NCI-H748 (cell line): ENCODE measurements around the gene CCL13.

Source experiments
- DNase-seq: peaks from one replicate; lab custom pipeline; 2025; ENCODE audit not compliant: unreplicated experiment; lab: John Stamatoyannopoulos, UW

Gene CCL13

GRCh38 chr17:34361478-34362061 is 5.3 kb downstream of the CCL13 start:
- peak; percentile 91 for DNase-seq

GRCh38 chr17:34363183-34363661 is 6.9 kb downstream of the CCL13 start, which contains the start of gene CCL1:
Gene CCL1 (minus strand): TSS chr17:34363233. CDS start chr17:34363161, 72 bp downstream.
- no peak for DNase-seq

GRCh38 chr17:34364751-34365150 is 8.5 kb downstream of the CCL13 start:
- no peak for DNase-seq

GRCh38 chr17:34365340-34365739 is 9.1 kb downstream of the CCL13 start:
- no peak for DNase-seq

DNA sequence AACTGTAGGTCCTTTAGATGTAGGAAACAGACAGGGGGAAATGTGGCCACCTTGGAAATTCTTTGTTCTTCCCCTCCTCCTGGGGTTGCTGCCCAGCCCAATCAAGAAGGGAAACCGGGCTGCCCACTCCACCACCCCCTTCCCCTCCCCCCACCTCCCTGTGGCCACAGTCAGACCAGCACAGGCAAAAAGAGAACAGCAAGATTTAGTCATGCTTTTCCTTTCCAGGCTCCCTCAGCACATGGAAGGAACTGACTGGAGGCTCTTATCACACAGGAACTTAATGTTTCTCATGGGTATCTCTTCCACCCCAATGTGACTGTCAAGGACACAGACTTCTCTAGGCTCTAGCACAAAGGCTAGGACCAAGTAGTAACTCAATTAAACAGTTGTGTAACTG is 9.7 kb downstream of the CCL13 start:
- DNase-seq: no peak

GRCh38 chr17:34366529-34367107 is 10.3 kb downstream of the CCL13 start:
- no peak for DNase-seq

- no peak for DNase-seq
Observed at GRCh38 chr17:34367486-34368195, 11.4 kb downstream of the CCL13 start.

DNA sequence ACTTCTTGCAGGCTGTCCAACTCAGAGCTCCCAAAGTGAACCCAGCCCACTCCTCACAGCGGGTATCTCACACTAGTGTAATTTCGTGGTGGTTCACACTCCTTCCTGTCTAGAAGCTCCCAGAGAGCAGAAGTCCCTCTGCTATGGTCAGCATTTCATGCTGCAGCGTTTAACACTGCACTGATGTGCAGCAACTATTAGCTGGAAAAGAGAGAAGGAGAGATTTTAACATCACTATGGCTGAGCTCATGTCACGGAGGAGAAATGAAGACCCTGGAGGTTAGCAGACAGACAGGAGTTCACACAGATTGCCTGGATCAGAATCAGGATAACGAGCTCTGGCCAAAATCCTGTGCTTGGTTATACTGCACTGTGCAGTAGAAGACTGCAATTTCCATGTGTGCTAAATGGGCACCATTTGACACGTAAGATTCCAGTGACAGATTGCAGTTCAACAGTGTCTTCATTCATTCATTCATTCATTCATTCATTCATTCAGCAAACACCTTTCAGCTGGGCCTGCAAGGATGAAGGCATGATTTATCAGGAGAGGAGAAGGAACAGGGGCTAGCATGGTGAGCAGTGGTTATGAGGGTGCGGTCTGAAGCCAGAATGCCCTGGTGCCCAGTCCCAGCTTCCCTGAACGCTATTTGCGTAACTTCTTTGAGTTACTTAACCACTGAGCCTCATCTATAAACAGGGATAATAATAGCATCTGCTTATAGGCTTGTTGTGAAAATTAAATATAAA is 12.1 kb downstream of the CCL13 start:
- no peak for DNase-seq

DNA sequence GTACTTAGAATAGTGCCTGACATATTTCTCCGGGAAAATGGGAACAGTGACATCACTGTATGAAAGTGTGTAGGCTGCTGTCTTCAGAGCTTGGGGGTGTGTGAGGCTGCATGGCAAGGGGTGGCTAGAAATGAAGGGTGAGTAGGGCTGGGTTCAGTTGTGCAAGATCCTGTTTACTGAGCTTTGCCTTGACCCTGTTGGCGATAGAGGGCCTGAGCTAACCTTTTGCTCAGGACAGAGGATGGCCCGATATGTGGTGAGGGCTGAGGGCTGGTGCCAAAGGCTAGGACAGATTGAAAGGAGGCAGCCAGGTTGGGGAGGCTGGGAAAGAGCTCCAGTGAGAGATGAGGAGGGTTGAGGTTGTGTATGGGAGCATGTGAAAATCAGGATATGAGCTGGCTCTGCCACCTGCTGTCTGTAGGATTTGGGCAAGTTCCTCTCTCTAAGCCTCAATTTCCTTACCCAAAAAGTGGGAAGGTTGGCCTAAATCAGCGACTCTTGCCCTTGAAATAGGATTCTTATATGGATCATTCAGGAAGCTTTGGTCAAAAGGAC is 12.7 kb downstream of the CCL13 start:
- DNase-seq: no peak

DNA sequence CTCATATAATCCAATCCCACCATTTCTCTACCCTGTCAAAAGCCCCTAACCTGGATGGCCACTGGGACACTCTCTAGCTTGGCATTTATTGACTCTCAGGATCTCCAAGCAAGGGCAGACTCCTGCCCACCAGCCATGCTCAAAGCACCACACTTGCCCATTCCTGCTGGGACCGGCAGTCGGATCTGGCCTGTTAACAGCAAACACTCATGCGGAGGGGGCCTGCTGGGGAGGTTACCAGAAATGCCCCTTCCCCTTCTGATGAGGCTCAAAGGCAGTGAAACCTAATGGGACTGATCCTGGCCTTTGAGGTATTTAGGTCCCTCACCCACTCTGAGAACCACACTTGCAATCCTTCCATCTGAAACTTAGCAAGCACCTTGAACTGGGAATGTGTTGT is 13.3 kb downstream of the CCL13 start:
- no peak for DNase-seq

DNA sequence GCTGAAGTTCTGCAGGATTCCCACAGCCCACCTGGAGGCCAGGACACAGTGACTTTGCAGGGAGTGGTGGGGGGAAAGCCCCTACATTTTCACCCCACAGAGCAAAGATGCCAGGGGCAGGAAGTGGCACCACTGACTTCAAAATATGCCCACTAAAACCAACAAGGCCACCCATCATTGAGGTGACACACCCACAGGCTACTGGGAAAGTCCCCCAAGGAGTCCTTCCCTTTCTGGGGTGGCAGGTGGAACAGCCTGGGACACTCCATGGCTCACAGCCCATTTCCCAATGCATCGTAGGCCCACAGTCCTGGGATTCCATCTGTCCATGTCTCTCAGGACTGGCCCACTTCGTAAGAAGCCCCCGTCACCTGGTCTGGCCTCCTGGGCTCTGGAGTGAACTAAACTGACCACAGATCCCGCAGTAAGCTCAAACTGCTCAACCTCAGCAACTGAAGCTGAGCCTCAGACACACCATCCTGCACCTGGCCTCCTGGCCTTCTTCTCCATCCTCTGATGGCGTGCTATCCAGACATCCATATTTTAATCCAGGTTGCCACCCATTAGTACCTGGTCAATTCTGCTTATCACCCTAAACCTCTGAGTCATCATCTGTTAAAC is 14.2 kb downstream of the CCL13 start:
- DNase-seq: no peak

- DNase-seq: no peak
Observed at GRCh38 chr17:34370997-34371395, 14.7 kb downstream of the CCL13 start.

GRCh38 chr17:34371405-34372100 is 15.3 kb downstream of the CCL13 start:
- no peak for DNase-seq

DNA sequence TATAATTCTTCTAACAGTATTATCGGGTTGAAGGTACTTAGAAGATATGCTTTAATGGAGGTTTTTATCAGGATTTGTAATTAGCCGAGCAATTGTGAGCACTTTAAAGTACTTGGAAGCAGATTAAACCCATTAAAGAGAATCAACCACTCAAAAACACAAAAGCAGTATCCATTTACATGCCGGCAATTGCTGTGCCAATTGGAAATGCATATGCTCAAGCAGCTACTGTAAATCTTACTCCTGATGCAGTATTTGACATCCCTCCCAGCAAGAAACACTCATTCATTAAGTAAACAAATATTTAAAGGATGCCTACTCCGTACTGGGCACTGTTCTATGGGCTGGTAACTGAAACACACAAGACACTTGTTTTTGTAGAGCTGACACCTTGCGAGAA is 18.2 kb downstream of the CCL13 start:
- peak; percentile 89 for DNase-seq

DNA sequence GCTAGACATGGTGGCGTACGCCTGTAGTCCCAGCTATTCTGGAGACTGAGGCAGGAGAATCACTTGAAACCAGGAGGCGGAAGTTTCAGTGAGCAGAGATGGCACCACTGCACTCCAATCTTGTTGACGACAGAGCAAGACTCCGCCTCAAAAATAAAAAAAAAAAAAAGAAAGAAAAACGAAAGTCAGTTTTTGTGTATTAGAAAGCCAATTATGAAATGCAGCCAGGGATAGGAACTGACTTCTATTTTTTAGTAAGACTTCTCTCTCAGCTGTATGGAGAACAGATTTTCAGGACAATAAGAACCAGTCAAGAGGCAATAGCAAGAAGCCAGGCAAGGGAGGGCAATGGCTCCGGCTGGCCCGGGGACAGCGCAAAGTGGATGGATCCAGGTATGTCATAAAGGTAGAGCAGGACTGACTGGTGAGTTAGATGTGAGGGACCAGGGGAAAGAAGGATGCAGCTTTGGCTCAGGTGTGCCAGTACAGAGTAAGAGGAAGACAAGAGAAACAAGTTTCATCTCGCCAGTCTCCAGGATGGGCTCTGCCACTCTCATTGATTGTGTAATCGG is 19.2 kb downstream of the CCL13 start:
- DNase-seq: no peak

GRCh38 chr17:34377078-34377823 is 21.0 kb downstream of the CCL13 start:
- no peak for DNase-seq

DNA sequence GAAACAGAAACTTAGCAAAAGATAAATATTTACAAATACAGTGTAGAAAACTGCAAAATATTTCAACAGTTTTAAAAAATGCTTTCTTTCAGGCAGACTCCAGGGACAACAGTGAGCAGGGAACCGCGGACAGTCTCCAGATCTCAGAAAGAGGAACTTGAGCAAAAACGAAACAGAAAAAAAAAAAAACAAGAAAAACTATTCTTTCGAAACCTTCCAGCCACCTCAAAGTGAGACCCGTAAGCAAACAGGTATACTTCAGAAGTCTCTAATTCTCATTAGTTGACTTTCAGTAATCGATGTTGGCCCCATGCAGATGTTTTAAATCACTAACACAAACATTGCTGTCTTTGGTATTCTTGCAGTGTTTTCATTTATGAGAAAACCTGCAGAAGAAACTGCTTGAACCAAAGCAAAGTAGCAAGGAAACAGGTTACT is 22.4 kb downstream of the CCL13 start:
- DNase-seq: no peak

GRCh38 chr17:34379868-34380267 is 23.6 kb downstream of the CCL13 start:
- no peak for DNase-seq

GRCh38 chr17:34382621-34383124 is 26.4 kb downstream of the CCL13 start:
- DNase-seq: no peak
